ENCODE measurements around the gene NUDT14.

NUDT14 gene

GRCh38 chr14:105173901-105174894 is 6.9 kb downstream of the NUDT14 start:
- CTCF ChIA-PET: no interaction called here
- Histone ChIP-seq H3K9me3 (ENCODE audit: control insufficient read depth, insufficient read depth, low read depth, low read length) (no peaks in the 10 kb centered on the region), H3K4me1 (ENCODE audit: control insufficient read depth, insufficient read depth, low read length) (peaks cover 3% of the 10 kb centered on the region; the same call in 1 of the 2 replicates), H3K4me3 (ENCODE audit: low read depth, low read length) (no peak overlapping the region), H3K27ac (ENCODE audit: extremely low read depth, low read depth, low read length) (no peak overlapping the region), H3K36me3 (ENCODE audit: control insufficient read depth in 2 of 2, insufficient read depth in 1 of 2, low read length in 2 of 2) (no peaks in the 10 kb centered on the region)
- no peak for TF ChIP-seq ZNF112 (tag by site-specific recombination; IDR thresholded peaks at IDR 0.05)
- no peak for TF ChIP-seq ZNF19 (tag by site-specific recombination; IDR thresholded peaks at IDR 0.05; ENCODE audit: low read depth)
- TF ChIP-seq ZNF501 (tag by site-specific recombination; IDR thresholded peaks at IDR 0.05): no peak
- no peak for TF ChIP-seq ZNF174 (tag by site-specific recombination; IDR thresholded peaks at IDR 0.05)
- TF ChIP-seq, protein P1, sequence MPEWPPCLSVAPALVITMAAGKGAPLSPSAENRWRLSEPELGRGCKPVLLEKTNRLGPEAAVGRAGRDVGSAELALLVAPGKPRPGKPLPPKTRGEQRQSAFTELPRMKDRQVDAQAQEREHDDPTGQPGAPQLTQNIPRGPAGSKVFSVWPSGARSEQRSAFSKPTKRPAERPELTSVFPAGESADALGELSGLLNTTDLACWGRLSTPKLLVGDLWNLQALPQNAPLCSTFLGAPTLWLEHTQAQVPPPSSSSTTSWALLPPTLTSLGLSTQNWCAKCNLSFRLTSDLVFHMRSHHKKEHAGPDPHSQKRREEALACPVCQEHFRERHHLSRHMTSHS (tag by site-specific recombination; IDR thresholded peaks at IDR 0.05): no peak
- TF ChIP-seq SP7 (tag by site-specific recombination; IDR thresholded peaks at IDR 0.05): no peak
- TF ChIP-seq ZNF624 (tag by site-specific recombination; IDR thresholded peaks at IDR 0.05): no peak
- no peak for TF ChIP-seq ZNF335 (tag by site-specific recombination; conservative IDR thresholded peaks at IDR 0.05)
- TF ChIP-seq ZIC2 (tag by site-specific recombination; IDR thresholded peaks at IDR 0.05): no peak
- TF ChIP-seq ZSCAN18 (tag by site-specific recombination; IDR thresholded peaks at IDR 0.05): no peak
- TF ChIP-seq ZNF529 (tag by site-specific recombination; IDR thresholded peaks at IDR 0.05; ENCODE audit: insufficient replicate concordance): no peak
- no peak for TF ChIP-seq ZNF404 (tag by site-specific recombination; IDR thresholded peaks at IDR 0.05)
- TF ChIP-seq ZNF157 (tag by site-specific recombination; IDR thresholded peaks at IDR 0.05): no peak
- TF ChIP-seq MYNN (tag by site-specific recombination; IDR thresholded peaks at IDR 0.05; ENCODE audit: borderline replicate concordance): no peak
- POLR2A ChIA-PET: no interaction called here

GRCh38 chr14:105173145-105173544 is 8.0 kb downstream of the NUDT14 start:
- no peak overlapping the region for H3K4me3 ChIP-seq (ENCODE audit: low read depth, low read length)
- POLR2A ChIA-PET: no interaction called here
- H3K36me3 ChIP-seq (ENCODE audit: control insufficient read depth in 2 of 2, insufficient read depth in 1 of 2, low read length in 2 of 2): no peaks in the 10 kb centered on the region
- H3K9me3 ChIP-seq (ENCODE audit: control insufficient read depth, insufficient read depth, low read depth, low read length): no peaks in the 10 kb centered on the region
- H3K27ac ChIP-seq (ENCODE audit: extremely low read depth, low read depth, low read length): no peak overlapping the region
- TF ChIP-seq HIC1 (tag by site-specific recombination; IDR thresholded peaks at IDR 0.05) (peak; percentile 54), ZNF223 (tag by site-specific recombination; IDR thresholded peaks at IDR 0.05) (no peak), ZNF785 (tag by site-specific recombination; IDR thresholded peaks at IDR 0.05) (no peak), SP3 (tag by site-specific recombination; IDR thresholded peaks at IDR 0.05) (no peak), SP2 (tag by site-specific recombination; IDR thresholded peaks at IDR 0.05) (peak; percentile 23; the same call in 1 of the 2 replicates), ZBTB8A (tag by site-specific recombination; IDR thresholded peaks at IDR 0.05) (peak; percentile 66; the same call in 1 of the 2 replicates), KLF10 (tag by site-specific recombination; IDR thresholded peaks at IDR 0.05) (no peak), PRDM10 (tag by site-specific recombination; IDR thresholded peaks at IDR 0.05) (0 out of 2 replicates have a peak, but pooled peaks have one; percentile 17), KLF8 (tag by site-specific recombination; IDR thresholded peaks at IDR 0.05) (0 out of 2 replicates have a peak, but pooled peaks have one; percentile 30)
- TF ChIP-seq, protein P2, sequence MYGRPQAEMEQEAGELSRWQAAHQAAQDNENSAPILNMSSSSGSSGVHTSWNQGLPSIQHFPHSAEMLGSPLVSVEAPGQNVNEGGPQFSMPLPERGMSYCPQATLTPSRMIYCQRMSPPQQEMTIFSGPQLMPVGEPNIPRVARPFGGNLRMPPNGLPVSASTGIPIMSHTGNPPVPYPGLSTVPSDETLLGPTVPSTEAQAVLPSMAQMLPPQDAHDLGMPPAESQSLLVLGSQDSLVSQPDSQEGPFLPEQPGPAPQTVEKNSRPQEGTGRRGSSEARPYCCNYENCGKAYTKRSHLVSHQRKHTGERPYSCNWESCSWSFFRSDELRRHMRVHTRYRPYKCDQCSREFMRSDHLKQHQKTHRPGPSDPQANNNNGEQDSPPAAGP (tag by site-specific recombination; IDR thresholded peaks at IDR 0.05): 0 out of 2 replicates have a peak, but pooled peaks have one; percentile 18
- H3K4me1 ChIP-seq (ENCODE audit: control insufficient read depth, insufficient read depth, low read length): peaks cover 3% of the 10 kb centered on the region; the same call in 1 of the 2 replicates
- CTCF ChIA-PET: interaction anchor here (0.5 kb wide), 1 partner anchor 1627 kb away, joined by 3 read pairs; no protein-coding TSS in a partner anchor

Measured in HEK293 (cell line).